ENCODE measurements around the gene TTC39A. TPM values are rescaled to one million over a fixed set of nuclear protein-coding genes. Genes with fewer than 3 reads are reported as not detected.

TTC39A gene
- total and polyA plus RNA-seq, 8 donors, result 8.3 to 159 (median 32.4) TPM

GRCh38 chr1:51294566-51295184 lies 35.7 kb downstream of the TTC39A start:
- Histone ChIP-seq H3K27me3 (no peaks in the 10 kb centered on the region), H3K9me3 (peaks cover 0 to 7% (median 0%) of the 10 kb centered on the region in 4 donors), H3K36me3 (peaks cover 0 to 9% (median 3%) of the 10 kb centered on the region in 4 donors), H3K4me1 (peaks cover 10 to 18% (median 15%) of the 10 kb centered on the region in 4 donors), H3K27ac (no peak overlapping the region), H3K4me3 (no peak overlapping the region)
- intact Hi-C loops (cut with DNase I; ENCODE audit: low total_unique reads), result no loop called here
- 55 to 66% (median 65%) methylated on average over 11 of the region's 11 CpGs for WGBS, 5 donors
- TF ChIP-seq POLR2AphosphoS5 (IDR thresholded peaks at IDR 0.05) (no peak), EP300 (IDR thresholded peaks at IDR 0.05) (no peak), CTCF (IDR thresholded peaks at IDR 0.05) (no peak), POLR2A (IDR thresholded peaks at IDR 0.05) (no peak)
- DNase-seq, result peak in 1 of 2 donors; percentile 20

GRCh38 chr1:51293898-51294515 lies 36.4 kb downstream of the TTC39A start:
- WGBS, 5 donors, result 89 to 94% (median 93%) methylated on average over 11 to 13 of the region's 13 CpGs
- DNase-seq, result peak in 1 of 2 donors; percentile 10
- intact Hi-C loops (cut with DNase I; ENCODE audit: low total_unique reads), result no loop called here

GRCh38 chr1:51290489-51290847 lies 39.9 kb downstream of the TTC39A start:
- peak in 1 of 2 donors; percentile 1 for DNase-seq
- no peak for TF ChIP-seq POLR2A (IDR thresholded peaks at IDR 0.05)
- TF ChIP-seq CTCF (IDR thresholded peaks at IDR 0.05), result no peak
- TF ChIP-seq EP300 (IDR thresholded peaks at IDR 0.05), result no peak
- TF ChIP-seq POLR2AphosphoS5 (IDR thresholded peaks at IDR 0.05), result no peak
- 86 to 96% (median 96%) methylated on average over 5 of the region's 5 CpGs for WGBS, 5 donors
- Histone ChIP-seq H3K4me1 (peaks cover 0 to 5% (median 0%) of the 10 kb centered on the region in 4 donors), H3K27ac (no peak overlapping the region), H3K4me3 (no peak overlapping the region), H3K36me3 (peaks cover 0 to 42% (median 20%) of the 10 kb centered on the region in 4 donors), H3K9me3 (no peaks in the 10 kb centered on the region), H3K27me3 (no peaks in the 10 kb centered on the region)
- intact Hi-C loops (cut with DNase I; ENCODE audit: low total_unique reads), result no loop called here

More at GRCh38 chr1:51293898-51294515, 36.4 kb downstream of the TTC39A start:
- Histone ChIP-seq H3K4me3 (no peak overlapping the region), H3K4me1 (peaks cover 10 to 18% (median 15%) of the 10 kb centered on the region in 4 donors), H3K27ac (no peak overlapping the region), H3K9me3 (peaks cover 0 to 2% (median 0%) of the 10 kb centered on the region in 4 donors), H3K36me3 (peaks cover 0 to 15% (median 7%) of the 10 kb centered on the region in 4 donors), H3K27me3 (no peaks in the 10 kb centered on the region)
- TF ChIP-seq CTCF (IDR thresholded peaks at IDR 0.05) (no peak), POLR2AphosphoS5 (IDR thresholded peaks at IDR 0.05) (no peak), POLR2A (IDR thresholded peaks at IDR 0.05) (no peak), EP300 (IDR thresholded peaks at IDR 0.05) (no peak)

- intact Hi-C loops (cut with DNase I; ENCODE audit: low total_unique reads), result no loop called here
- Histone ChIP-seq H3K4me3 (no peak overlapping the region), H3K9me3 (no peaks in the 10 kb centered on the region), H3K27ac (no peak overlapping the region), H3K27me3 (no peaks in the 10 kb centered on the region), H3K36me3 (peaks cover 0 to 42% (median 20%) of the 10 kb centered on the region in 4 donors), H3K4me1 (peaks cover 0 to 11% (median 4%) of the 10 kb centered on the region in 4 donors)
- peak in 1 of 2 donors; percentile 5 for DNase-seq
- 78 to 93% (median 88%) methylated on average over 8 of the region's 8 CpGs for WGBS, 5 donors
- no peak for TF ChIP-seq CTCF (IDR thresholded peaks at IDR 0.05)
- no peak for TF ChIP-seq EP300 (IDR thresholded peaks at IDR 0.05)
- no peak for TF ChIP-seq POLR2A (IDR thresholded peaks at IDR 0.05)
- TF ChIP-seq POLR2AphosphoS5 (IDR thresholded peaks at IDR 0.05), result no peak
Observed at GRCh38 chr1:51289676-51290488, 40.5 kb downstream of the TTC39A start.
